Suprapubic skin (tissue), 4 donors: ENCODE data around the gene RAB6B.

Experiments
- EP300 ChIP-seq: sonication (generic); formaldehyde crosslinking; IDR thresholded peaks from one replicate; pipeline ENCODE4 v1.6.1; 2017; ENCODE audit warnings: antibody characterized with exemption
- POLR2AphosphoS5 ChIP-seq, 3 donors: sonication (generic); formaldehyde crosslinking; IDR thresholded peaks; one replicate each; pipeline ENCODE4 v1.6.1; 2017; ENCODE audit warnings: antibody characterized with exemption in 3 of 3
- TF ChIP-seq, protein P1 (sequence below), 2 donors: fragments of 200-600 bp in 1 of 2; fragments of 450-650 bp in 1 of 2; sonication (generic) in 1 of 2; IDR thresholded peaks; one replicate each; pipeline ENCODE4 v1.5.1; 2016 to 2019; ENCODE audit warnings: antibody characterized with exemption in 2 of 2, mild to moderate bottlenecking in 1 of 2, moderate library complexity in 1 of 2

DNA sequence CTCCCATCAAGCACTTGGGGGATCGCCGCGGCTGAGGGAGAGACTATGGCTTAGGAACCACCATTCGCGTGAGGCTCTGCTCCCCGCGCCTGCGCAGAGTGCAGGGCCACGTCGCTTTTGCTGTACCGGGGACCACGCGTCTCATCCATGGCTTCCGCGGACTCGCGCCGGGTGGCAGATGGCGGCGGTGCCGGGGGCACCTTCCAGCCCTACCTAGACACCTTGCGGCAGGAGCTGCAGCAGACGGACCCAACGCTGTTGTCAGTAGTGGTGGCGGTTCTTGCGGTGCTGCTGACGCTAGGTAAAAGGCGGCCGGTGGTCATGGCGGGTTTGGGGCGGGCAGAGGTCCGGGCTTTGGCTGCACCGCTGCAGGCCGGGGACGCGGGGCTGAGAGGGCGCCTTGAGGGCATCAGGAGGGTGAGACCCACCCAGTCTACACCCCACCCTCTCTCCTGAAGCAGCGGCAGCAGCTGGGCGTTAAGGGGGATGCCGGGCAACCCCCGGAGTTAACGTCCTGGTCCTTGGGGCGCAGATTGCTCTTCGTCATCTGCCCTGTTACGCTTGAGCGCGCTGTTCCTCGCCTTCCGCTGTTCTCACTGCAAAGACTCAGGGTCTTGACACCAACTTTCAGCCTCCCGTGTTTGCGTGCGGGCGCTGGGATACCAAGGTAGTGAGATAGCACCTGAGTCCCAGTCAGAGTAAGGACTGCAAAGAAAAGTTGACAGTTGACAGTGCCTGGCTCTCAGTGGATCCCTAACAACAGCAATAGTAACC lies 89.8 kb downstream of the RAB6B start, which contains the start of gene SRPRB:
- TF ChIP-seq, protein P1, sequence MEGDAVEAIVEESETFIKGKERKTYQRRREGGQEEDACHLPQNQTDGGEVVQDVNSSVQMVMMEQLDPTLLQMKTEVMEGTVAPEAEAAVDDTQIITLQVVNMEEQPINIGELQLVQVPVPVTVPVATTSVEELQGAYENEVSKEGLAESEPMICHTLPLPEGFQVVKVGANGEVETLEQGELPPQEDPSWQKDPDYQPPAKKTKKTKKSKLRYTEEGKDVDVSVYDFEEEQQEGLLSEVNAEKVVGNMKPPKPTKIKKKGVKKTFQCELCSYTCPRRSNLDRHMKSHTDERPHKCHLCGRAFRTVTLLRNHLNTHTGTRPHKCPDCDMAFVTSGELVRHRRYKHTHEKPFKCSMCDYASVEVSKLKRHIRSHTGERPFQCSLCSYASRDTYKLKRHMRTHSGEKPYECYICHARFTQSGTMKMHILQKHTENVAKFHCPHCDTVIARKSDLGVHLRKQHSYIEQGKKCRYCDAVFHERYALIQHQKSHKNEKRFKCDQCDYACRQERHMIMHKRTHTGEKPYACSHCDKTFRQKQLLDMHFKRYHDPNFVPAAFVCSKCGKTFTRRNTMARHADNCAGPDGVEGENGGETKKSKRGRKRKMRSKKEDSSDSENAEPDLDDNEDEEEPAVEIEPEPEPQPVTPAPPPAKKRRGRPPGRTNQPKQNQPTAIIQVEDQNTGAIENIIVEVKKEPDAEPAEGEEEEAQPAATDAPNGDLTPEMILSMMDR (IDR thresholded peaks at IDR 0.05): no peak
- TF ChIP-seq POLR2AphosphoS5 (IDR thresholded peaks at IDR 0.05): peak in 1 of 3 donors; percentile 42
- TF ChIP-seq EP300: no peak
